GM21515 (cell line): ENCODE results near the gene LASP1NB.
"Not testable (repeated sequence)": the region's sequence is repeated elsewhere in the genome, so short reads cannot be mapped to it uniquely, and the experiment has no call there.

Source experiments
- ATAC-seq: cut with Tn5 transposase; IDR thresholded peaks from one replicate; pipeline ENCODE4 v1.9.1; 2021; ENCODE audit not compliant: unreplicated experiment

LASP1NB gene

DNA sequence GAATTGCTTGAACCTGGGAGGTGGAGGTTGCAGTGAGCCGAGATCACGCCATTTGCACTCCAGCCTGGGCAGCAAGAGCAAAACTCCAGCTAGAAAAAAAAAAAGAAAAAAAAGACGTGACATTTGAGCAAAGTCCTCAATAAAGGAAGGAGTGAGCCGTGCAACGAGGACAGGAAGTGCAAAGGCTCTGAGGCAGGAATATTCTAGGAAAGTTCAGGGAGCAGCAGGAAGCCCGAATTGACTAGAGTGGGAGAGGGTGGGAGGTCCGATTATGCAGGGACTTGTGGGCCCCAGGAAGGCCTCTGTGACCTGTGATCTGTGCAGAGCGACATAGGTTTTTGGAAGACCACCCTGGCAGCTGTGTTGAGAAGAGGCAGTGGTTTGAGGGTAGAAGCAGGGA is 8.6 kb upstream of the LASP1NB start:
- no peak for ATAC-seq

DNA sequence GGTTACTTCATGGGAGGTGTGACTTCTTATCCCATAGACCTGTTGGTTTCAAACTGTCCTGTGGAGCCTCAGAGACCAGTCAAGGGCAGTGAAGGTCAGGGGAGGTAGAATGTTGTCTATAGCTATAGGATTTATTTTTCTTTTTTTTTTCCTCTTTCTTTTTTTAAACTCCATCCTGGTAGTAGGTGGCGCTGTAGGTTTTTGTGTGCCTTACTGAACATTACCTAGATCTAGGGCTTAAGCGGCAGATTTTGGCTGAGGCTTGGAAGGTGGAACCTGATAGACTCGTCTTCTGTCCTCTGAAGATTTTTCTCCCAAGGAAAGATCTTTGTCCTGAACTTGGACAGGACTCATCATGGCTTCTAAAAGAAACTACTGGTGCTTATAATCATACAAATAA is 8.2 kb upstream of the LASP1NB start:
- ATAC-seq = no peak

DNA sequence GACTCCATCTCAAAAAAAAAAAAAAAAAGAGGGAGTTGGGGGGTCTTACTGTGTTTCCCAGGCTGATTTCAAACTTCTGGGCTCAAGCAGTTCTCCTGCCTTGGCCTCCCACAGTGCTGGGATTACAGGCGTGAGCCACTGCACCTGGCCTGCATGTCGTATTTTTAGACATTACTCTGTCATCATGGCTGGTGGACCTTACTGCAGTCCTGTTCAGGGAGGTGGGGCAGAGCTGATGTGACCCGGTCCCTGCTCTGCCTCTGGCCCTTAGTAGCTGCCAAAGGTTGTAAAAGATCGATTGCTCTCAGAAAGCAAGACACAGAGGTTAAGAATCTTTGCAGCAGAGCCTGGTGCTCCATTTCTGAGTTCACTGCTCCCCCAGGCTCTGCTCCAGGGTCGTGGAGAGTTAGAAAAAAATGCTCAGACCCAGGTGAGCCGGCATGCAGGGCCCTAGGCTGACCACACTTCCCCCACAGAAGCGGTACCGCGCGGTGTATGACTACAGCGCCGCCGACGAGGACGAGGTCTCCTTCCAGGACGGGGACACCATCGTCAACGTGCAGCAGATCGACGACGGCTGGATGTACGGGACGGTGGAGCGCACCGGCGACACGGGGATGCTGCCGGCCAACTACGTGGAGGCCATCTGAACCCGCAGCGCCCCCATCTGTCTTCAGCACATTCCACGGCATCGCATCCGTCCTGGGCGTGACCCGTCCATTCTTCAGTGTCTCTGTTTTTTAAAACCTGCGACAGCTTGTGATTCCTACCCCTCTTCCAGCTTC is 7.1 kb upstream of the LASP1NB start:
- no peak for ATAC-seq

DNA sequence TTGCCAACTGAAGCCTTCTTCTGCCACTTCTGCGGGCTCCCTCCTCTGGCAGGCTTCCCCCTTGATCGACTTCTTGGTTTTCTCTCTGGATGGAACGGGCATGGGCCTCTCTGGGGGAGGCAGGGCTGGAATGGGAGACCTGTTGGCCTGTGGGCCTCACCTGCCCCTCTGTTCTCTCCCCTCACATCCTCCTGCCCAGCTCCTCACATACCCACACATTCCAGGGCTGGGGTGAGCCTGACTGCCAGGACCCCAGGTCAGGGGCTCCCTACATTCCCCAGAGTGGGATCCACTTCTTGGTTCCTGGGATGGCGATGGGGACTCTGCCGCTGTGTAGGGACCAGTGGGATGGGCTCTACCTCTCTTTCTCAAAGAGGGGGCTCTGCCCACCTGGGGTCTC is 6.5 kb upstream of the LASP1NB start:
- ATAC-seq = no peak

DNA sequence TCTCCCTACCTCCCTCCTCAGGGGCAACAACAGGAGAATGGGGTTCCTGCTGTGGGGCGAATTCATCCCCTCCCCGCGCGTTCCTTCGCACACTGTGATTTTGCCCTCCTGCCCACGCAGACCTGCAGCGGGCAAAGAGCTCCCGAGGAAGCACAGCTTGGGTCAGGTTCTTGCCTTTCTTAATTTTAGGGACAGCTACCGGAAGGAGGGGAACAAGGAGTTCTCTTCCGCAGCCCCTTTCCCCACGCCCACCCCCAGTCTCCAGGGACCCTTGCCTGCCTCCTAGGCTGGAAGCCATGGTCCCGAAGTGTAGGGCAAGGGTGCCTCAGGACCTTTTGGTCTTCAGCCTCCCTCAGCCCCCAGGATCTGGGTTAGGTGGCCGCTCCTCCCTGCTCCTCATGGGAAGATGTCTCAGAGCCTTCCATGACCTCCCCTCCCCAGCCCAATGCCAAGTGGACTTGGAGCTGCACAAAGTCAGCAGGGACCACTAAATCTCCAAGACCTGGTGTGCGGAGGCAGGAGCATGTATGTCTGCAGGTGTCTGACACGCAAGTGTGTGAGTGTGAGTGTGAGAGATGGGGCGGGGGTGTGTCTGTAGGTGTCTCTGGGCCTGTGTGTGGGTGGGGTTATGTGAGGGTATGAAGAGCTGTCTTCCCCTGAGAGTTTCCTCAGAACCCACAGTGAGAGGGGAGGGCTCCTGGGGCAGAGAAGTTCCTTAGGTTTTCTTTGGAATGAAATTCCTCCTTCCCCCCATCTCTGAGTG is 5.9 kb upstream of the LASP1NB start:
- no peak for ATAC-seq

DNA sequence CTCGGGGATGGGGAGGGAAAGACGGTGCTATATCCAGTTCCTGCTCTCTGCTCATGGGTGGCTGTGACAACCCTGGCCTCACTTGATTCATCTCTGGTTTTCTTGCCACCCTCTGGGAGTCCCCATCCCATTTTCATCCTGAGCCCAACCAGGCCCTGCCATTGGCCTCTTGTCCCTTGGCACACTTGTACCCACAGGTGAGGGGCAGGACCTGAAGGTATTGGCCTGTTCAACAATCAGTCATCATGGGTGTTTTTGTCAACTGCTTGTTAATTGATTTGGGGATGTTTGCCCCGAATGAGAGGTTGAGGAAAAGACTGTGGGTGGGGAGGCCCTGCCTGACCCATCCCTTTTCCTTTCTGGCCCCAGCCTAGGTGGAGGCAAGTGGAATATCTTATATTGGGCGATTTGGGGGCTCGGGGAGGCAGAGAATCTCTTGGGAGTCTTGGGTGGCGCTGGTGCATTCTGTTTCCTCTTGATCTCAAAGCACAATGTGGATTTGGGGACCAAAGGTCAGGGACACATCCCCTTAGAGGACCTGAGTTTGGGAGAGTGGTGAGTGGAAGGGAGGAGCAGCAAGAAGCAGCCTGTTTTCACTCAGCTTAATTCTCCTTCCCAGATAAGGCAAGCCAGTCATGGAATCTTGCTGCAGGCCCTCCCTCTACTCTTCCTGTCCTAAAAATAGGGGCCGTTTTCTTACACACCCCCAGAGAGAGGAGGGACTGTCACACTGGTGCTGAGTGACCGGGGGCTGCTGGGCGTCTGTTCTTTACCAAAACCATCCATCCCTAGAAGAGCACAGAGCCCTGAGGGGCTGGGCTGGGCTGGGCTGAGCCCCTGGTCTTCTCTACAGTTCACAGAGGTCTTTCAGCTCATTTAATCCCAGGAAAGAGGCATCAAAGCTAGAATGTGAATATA is 4.8 kb upstream of the LASP1NB start:
- no peak for ATAC-seq

DNA sequence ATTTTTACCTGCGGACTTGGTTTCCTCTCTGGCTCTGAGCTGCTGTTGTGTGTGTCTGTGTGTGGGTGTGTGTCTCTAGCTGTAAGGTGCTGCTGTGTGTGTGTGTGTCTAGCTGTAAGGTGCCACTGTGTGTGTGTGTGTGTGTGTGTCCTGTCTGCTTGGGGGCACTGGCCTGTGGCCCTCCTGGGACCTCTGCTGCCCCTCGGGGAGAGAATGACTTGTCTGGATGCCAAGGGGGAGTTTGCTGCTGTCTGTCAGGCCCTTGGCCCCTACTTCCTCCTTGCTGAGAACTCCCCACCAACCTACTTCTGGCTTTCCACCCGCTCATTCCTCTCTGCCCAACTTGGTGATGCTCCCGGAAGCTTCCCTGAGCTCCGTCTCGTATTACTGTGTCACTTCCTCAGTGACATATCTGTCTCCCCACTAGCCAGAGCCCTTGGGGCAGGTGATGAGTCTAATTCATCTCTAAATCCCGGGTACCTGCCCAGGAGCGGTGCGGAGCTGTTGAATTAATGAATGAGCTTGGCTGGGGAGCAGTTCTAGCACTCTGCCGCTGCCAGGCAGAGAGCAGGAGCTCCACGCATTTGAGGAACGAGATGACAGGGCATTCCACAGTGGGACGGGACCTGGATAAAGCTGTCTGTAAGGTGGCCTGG is 3.5 kb upstream of the LASP1NB start:
- ATAC-seq = no peak

DNA sequence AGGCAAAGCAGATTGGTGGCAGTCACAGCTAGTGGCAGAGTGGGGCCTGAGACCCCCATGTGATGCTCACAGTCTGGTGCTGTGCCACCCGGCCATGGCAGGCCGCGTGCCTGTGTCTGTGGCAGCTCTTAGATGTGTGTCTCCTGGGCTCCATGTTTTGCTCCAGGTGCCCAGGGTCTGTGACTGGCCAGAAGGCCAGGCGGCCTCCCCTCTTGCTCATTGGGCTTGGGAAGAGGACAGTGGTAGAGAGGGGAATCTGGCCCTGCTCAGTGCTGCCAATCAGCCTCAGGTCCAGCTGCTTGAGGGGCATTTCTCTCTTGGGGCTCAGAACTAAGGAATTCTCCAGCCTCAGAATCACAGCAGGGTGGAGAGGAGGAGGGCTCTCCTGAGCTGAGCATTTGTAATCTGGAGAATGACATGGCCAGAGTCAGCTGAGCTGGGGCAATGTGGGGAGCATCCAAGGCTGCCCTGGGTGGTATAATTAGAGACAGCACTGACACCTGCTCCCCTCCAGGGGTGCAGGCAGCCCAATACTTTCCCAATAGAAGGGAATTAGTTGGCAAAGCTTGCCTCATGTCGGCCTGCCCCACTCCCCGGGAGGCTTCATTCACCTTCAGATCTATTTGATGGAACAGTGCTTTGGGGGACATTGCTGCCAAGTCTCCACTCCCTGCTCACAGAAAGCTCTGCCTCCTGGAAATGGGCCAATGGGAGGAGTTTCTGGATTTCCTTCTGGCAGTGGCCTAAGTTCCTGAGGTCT is 2.7 kb upstream of the LASP1NB start:
- no peak for ATAC-seq

DNA sequence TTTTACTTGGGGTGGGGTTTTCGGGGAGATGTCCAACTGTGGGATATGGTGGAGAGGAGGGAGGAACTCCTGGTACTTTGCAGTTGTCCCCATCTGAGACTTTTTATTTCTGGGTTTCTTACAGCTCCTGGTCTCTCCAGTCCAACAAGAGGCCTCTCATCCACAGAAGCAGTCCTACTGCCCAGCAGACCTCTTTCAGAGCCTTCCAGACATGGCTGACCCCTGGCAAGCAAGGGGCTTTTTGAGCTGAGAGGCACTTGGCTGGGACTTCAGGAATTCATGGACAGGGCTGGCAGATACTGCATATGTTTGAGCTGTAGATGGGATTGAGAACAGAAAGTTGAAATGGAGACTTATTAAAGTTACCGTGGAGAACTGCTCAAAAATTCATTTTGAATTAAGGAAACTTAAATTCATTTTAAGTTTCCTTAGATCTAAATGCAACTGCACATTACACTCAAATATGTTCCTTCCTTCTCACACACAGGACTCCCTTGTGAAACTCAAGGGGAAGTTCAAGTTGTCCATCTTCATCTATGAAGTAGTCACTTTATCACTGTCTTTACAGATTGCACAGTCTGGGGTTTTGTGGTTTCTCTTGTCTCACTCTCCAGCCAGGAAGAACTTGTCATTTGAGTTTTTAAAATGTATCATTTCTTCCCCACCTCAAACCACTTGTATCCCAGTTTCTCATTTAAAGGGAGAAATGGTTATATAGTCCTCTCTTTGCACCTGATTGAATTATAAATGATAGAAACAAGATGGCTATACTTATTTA is 1.1 kb downstream of the LASP1NB start:
- no peak for ATAC-seq

DNA sequence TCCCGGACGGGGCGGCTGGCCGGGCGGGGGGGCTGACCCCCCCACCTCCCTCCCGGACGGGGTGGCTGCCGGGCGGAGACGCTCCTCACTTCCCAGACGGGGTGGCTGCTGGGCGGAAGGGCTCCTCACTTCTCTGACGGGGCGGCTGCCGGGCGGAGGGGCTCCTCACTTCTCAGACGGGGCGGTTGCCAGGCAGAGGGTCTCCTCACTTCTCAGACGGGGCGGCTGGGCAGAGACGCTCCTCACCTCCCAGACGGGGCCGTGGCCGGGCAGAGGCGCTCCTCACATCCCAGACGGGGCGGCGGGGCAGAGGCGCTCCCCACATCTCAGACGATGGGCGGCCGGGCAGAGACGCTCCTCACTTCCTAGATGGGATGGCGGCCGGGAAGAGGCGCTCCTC is 5.4 kb downstream of the LASP1NB start:
- not testable (repeated sequence) for ATAC-seq

DNA sequence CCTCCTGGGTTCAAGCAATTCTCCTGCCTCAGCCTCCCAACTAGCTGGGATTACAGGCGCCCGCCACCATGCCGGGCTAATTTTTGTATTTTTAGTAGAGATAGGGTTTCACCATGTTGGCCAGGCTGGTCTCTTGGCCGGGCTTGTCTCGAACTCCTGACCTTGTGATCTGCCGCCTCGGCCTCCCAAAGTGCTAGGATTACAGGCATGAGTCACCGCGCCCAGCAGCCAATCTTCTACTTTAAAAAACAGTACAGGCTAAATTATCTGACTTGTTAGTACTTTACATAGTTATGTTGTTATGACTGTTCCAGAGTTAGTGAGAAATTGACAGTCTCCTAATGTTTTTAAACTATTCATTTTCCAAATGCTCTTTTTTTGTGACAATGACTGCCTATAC is 8.5 kb downstream of the LASP1NB start:
- not testable (repeated sequence) for ATAC-seq

DNA sequence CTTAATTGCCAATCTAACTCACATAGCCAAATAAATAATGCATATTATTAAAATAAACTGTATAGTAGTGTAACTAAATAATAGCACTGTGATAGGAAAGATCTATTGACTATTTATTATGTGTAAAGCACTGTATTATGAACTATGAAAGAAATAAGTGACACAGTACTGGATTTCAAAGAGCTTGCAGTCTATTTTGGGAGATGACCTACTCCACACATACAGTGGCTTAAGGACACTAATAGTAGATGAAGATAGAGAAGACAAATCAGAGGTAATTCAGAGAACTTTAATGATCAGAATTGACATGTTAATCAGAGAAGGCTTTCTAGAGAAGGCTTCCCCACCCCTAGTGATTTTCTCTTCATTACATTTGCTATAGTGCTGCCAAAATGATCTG is 14.6 kb downstream of the LASP1NB start:
- no peak for ATAC-seq

DNA sequence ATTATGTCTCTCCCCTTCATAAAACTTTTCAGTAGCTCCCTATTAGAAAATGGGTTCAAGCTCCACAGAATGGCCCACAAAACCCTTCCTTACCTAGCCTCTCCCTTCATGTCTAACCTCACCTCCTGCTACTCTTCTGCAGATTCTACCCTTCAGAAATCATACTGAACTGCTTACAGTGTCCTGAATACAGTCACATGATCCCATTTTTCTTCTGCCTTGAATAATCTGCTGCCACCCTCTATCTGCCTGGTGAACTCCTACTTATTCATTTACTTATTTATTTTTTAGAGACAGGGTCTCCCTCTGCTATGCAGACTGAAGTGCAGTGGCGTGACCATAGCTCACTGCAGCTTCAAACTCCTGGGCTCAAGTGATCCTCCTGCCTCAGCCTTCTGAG is 15.0 kb downstream of the LASP1NB start:
- no peak for ATAC-seq

DNA sequence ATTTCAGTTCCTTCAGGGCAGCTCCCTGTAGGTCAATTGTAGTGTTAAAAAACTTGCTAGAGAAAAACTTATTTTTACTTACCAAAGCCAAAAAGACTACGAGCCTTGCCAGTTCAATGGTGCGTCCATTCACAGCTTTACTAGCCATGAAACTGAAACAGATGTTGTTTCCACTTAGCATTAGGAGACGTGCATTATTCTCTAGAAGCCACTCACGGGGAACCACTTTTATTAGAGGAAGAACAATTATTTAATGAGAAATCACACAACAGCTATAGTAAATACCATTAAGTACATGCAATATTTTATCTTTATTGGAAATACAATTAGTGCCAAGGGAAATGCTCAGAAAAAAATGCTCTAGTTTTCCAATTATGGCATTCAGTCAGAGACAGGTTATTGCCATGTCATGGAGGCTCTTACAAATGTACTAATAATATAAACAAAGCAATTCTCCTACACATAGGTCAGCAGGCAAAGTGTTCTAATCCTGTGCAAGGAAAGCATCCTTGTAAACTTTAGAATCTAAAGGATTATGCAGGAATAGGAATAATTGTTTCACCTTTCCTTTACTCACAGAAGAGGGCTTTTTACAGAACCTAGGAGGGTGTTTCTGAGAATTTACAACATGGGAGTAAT is 17.4 kb downstream of the LASP1NB start:
- no peak for ATAC-seq

DNA sequence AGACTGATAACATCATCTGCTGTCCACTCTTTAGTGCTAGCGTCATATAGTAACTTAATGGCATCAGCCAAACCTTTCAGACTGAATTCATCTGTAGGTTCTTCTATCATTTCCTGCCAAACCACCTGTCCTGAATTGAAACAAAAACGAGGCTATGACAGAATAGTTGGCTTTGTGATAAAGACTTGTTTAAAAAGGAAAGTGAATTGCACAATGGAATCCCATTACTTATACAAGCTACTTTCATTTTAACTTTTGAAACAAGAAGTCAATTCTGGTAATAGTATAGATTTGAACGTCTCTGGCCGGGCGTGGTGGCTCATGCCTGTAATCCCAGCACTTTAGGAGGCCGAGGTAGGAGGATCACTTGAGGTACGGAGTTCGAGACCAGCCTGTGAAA is 18.2 kb downstream of the LASP1NB start:
- no peak for ATAC-seq

DNA sequence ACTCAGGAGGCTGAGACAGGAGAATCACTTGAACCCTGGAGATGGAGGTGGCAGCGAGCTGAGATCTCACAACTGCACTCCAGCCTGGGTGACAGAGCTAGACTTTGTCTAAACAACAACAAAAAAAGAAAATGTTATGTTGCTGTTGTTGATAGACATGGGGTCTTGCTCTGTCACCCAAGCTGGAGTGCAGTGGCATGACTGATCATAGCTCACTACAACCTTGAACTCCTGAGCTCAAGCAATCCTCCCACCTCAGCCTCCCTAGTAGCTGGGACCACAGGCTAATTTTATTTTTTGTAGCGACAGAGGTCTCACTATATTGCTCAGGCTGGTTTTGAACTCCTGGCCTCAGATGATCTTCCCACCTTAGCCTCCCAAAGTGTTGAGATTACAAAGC is 21.8 kb downstream of the LASP1NB start:
- no peak for ATAC-seq

DNA sequence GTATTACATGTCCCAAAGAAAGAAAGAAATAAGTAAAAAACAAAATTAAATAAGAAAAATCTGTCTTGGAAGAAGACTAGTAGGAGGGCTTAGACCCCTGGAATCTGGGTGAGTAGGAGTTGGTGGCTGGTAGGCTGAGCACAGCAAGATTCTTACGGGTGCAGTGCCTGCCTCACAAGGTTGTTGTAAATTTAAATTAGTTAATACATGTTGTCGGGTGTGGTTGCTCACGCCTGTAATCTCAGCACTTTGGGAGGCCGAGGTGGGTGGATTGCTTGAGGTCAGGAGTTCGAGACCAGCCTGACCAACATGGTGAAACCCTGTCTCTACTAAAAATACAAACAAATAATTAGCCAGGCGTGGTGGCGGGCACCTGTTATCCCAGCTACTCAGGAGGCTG is 28.4 kb downstream of the LASP1NB start:
- not testable (repeated sequence) for ATAC-seq

DNA sequence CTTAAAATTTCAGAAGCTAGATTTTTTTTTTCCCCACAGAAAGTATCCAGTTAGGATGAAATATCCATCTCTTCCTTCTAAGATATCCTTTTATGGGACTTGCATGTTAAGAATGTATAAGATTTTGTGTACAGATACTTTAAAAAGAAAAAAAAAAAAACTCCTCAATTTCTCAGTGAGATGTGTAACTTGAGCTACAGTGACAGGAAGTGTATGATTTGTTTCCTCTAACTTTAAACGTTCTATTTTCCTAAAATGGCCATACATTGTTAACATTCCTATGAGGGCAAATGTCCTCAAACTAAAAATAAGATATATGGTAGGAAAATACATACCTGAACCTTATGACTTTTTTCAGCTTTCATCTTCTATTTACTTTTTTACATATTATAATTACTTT is 32.9 kb downstream of the LASP1NB start:
- no peak for ATAC-seq

DNA sequence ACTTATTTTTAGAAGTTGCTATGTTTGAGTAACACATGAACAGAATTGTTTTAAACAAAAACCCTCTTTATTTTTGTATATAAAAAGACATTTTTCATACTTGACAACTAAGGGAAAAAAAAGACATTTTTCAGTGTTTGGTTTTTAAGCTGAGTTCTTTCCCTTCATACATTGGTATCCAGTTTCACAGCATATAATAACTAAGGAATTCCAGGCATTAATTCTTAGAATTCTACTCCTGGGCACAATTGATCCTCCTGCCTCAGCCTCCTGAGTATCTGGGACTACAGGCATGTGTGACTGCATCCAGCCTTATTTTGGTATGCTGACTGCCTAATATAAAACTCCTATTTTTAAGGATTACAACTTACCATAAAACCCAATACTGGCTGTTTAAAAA is 33.3 kb downstream of the LASP1NB start:
- ATAC-seq = no peak
